GM18870 (cell line): Measurements from ENCODE around the gene LETM1.

Experiments
- ATAC-seq: cut with Tn5 transposase; IDR thresholded peaks from one replicate; pipeline ENCODE4 v1.9.1; 2021; ENCODE audit warnings: moderate library complexity; ENCODE audit not compliant: unreplicated experiment

The LETM1 gene

DNA sequence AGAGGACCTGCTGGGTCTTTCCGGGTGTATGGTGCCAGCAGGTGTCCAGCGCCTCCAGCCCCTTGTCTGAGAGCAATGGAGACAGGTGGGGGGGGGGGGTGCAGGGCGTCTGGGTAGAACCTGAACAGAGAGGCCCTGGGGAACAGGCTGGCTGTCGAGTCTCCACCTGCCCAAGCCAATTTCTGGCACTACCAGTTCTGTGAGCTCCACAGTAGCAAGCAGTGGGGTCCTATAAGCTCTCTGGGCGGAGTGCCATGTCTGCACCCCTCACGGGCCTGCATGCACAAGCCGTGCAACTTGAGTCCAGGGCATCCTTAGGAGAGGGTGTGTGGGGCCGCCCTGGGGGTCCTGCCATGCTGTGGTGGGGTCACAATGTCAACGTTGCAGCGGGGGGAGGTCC is 72.9 kb downstream of the LETM1 start:
- no peak for ATAC-seq

DNA sequence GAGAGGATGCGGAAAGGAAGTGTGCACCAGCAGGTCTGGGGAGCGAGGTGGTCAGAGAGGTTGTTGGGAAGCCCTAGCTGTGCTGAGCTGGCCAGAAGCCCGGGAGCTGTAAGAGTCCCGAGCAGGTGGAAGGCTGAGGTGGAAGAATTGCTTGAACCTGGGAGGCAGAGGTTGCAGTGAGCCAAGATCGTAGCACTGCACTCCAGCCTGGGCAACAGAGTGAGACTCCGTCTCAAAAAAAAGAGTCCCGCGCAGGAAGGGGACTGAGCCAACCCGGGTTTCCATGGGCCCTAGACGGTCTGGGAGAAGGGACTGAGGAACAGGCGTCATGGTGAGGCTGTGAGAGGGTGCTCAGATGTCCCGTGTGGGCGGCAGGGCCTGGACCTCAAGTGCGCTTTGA is 75.5 kb downstream of the LETM1 start:
- ATAC-seq = no peak

DNA sequence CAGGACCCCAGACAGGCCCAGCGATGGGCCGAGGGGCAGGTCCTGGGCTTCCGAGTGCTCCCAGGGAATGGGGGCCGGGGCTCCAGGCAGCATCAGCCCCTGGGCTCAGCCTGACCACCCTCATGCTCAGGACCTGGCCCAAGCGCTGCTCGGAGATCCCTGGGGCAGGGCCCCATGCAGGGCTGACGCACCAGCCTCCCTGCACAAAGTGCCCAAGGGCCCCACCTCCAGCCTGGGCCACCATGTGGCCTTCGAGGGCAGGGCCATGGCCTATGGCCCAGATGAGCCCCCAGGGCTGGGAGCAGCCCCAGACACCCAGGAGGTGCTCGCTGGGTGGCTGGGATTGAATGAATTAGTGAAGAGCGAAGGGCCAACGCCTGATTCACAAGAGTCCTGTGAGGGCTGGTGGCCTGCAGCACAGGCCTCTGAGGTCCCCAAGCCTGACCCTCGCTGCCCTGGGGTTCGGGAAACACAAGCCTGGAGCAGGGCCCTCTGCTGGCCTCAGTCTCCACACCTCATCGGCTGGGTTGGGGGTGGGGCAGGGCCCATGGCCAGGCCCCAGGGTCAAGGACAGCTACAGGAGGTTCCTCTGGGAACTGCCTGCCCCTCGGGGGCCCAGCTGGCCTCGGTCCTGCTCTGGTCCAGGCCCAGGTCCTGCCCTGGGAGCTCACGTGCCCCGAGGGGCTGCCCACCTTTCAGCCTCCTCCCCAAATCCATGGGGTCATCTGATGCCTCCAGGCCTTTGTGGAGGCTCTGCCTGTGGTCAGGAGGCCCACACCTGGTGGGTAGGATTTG is 76.2 kb downstream of the LETM1 start:
- ATAC-seq = no peak

DNA sequence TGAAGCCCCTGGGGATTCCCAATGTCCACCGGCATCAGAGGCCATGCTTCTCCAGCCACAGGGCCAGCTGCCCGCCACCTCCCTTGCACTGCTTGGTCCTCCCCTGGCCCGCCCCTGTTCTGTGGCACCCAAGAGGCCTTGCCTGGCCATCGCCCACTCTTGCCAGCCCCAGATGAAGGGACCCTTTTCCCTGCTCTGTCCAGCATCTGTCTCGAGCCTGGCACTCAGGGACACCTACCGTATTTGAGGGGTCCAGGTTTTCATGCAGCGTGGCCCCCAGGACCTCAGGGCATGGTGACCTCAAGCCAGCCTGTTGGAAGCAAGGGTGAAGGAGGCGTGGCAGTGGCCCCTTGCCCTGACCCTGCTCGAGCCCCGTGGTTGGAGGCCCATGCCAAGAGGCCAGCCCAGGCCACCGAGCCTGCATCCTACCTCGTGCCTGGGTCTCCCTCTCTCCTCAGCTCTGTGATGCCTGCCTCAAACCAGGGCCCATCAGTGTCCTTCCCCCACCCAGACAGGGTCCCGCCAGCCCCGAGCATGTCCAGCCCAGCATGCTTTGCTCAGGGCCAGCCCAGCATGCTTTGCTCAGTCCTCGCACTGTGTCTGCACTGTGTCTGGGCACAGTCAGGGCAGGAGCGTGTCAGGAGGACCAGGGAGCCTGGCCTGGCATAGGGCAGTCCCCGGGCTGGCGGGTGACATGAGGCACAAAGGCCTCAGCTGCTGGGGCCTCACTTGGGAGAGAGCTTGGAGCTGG is 77.1 kb downstream of the LETM1 start:
- ATAC-seq = no peak

DNA sequence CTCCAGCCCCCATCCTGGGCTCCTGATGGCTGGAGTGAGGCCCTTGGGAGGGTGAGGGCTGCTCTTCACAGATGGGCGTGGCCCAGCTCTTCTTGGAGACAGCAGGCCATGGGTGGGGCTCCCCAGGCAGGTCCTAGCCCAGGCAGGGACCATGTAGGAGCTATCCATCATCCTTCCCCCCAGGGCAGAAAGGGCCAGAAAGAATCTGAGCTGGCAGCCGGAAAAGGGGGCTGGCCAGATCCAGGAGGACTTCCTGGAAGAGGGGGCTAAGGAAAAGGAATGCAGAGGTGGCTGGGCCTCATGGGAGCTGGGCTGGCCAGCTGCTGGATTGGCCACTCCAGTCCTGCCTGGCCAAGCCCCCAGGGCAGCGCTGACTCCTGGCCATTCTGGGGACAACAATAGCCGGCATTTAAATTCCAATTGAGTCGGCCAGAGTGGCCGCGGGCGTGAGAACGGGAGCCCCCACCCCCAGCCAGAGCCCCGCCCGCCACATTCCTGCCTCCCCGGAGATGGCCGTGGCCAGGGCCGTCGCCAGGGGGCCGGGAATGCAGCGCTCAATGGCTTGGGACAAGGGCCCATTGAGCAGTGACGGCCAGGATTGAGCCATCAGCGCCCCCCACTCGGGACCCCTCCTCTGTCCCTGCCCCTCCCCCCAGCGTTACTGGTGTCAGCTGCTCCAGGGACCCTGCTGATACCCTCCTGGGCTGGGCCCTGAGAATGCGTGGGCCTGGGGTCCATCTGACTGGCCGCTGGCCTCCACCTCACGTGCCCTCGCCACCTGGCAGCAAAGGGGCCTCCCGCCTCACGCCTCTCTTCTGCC is 77.9 kb downstream of the LETM1 start:
- ATAC-seq = no peak

DNA sequence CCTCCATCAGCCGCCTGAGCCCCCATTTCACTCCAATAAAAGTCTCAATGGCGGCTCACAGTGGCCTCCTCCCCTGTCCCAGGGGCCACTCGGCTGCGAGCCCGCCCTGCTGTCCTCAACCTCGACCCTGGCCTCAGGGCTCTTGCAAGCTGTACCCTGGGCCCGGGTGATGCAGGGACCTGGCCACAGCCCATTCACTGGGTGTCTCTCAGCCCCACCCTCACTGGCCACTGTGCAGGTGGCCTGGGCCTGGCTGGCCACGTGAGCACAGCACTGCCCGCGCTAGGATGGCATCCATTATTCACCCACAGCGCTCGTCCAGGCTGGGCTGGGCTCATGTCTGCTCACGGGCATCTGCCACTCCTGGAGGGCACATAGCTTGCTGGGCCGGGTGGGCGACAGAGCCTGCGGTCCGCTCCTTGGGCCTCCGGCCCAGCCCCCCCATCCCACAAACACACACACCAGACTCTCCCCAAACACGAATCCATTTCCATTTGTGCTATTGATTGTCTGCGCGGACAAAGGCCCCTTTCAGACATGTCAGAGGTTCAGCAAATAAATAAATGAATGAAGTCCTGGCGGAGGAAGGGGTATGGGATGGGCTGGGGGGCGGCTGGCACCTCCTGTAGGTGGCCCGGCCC is 79.3 kb downstream of the LETM1 start:
- no peak for ATAC-seq

DNA sequence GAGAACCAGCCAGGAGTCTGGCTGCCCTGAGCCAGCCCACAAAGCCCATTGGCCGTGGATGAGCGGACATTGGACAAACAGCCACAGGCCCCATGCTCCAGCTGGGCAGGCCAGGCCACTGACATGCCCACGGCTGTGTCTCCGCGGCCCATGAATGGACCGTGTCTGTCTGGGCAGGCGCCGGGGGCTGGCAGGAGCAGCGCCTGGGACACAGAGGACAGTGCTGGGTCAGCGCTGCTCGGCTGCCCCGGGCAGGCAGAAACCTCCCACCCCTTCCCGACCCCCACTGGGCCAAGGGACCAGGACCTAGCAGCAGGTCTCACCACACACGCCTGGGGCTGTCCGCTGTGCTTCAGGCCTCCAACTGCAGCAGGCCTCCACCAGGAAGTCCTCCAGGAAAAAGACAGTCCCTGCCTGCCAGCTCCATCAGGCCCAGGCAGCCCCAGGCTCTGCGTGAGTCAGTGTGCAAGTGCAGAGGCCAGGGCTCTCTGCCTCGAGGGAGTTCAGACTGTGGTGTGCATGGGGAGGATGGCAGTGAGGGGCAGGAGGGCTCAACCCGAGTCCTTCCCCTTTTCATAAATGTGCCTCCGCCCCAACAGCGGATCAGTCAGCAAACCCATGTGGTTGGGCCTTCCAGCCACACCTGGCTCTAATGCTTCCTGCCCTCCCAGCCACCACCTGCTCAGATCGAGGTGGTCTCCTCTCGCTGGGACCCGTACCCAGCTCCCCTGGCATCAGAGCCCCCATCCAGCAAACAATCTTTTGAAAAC is 80.0 kb downstream of the LETM1 start:
- ATAC-seq = no peak

DNA sequence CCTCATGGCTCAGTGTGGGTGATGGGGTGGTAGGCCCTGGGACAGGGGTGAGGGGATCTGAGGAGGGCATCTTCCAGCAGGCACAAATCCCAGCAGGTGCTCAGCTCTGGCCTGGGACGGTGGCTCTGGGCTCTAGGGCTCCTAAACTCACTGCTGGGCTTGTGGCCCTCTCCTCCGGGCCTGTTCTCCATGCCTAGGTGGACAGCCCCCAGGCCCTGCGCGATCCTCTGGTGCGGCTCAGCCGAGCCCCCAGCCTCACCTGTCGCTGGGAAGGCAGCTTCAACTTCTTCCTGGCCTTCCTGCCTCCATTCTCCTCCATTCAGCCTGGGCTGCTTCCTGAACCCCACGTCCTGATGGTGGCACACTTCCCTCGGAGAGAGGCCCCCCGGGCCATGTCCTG is 82.2 kb downstream of the LETM1 start:
- no peak for ATAC-seq

DNA sequence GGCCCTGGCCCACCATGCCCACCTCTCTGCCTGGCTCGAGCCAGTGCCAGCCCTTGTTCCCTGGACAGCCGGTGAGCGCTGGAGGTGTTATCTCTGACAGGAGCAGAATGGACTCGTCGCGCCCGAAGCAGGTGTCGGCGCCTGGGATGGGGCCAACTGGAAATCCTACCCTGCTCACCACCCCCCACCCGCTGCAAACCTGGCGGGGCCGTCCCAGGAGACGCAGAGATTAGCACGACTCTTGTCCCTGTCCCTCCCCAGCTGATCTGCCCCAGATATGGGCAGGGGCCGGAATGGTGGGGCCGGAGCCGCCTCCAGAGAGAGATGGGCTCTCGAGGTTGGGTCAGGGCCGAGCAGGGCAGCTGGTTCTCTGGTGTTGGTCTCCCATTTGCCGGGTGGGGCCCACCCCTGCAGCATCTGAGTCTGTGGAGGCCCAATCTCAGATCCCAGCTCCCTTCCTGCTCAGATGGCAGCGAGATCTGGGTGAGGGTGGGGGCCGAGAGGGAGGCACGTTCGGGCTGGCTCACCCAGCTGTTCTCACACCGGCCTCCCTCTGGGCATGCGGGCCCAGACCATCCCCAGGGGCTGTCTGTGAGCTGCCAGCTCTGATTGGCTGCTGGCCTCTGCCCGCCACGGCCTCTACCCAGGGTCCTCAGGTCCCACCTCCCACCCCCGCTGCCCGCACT is 83.0 kb downstream of the LETM1 start:
- ATAC-seq = no peak

DNA sequence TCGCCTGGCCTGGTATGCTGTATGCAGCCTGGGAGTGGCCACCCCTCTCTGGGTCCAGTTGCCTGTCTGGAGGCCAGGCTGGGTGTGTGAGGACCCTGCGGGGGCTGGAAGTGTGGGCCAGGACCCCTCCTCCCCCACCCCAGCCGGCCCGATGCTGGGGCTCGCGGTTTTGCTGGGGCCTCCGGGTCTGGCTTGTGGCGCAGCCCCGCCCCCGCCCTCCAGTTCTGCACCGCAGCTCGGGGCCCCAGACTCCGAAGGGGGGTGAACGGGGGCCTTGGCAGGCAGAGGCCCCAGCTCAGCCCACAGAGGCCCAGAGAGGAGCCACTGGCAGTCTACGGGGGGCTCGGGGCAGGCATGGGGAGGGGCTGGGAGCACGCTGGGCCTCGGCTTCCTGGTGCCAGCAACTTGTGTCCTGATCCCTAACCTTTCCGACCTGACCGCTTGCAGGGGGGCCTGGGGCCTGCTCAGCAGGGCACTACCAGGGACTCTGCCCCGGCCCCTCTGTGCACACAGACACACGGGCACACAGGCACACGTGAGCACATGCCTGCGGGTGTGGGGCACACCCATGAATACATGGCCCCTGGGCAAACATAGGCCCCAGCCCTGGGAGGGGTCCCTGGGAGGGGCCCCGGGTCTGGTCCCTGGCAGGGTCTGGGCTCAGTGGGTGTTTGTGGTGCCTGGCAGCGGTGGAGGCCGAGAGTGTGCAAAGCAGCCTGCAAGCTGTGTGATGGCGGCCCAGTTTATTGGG is 84.2 kb downstream of the LETM1 start:
- no peak for ATAC-seq

DNA sequence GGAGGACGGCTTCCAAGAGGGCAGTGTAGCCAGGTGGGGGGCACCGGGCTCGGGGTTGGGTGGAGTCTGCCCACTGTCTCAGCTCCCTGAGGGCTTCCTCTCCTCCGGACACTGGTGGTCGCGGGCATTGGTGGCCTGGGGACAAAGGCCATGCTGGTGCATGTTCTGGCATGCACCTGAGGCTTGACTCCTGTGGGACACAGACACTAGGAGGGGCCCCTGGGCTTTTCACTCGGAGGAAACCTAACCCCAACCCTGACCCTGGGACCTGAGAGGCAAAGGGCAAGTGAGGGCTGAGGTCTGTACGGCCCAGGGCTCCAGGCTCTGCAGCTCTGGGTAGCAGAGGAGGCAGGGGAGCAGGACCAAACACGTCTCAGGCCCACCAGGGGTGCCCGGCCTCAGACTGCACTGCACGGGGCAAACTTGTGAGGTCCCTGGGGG is 85.1 kb downstream of the LETM1 start:
- ATAC-seq = no peak

DNA sequence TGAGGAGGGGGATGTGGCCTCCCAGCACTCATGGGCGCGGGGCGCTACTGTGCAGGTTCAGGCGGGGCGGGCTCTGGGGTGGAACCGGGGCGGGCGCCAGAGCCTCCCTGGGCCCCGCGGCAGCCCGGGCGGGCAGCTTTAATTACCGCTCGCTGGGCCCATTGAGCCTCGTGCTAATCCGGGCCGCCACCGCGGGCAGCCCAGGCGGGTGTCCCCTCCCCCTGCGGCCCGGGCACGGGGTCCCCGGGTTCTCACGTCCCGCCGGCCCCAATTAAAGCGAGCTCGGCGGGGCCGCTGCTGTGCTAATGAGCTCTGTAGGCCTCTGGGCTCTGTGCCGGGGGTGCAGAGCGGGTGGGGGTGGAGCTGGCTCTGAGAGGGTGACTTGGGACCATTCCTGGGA is 85.7 kb downstream of the LETM1 start:
- ATAC-seq = no peak

DNA sequence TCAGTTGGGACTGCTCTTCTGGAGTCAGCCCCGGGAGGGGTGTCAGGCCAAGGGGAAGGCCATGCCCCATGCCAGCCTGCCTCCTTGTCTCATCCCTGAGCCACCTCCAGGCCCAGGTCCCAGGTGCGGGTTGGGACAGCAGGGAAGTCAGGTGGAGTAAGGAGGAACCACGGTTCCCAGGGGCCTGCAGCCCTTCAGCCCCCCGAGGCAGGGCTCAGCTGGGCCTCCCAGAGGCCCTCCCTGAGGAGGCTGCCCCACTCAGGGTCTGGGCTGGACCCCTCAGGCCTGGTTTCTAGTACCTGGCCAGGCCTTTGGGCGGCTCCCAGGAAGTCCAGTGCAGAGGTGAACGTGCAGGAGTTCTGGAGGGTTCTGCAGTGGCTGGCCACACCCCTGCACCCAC is 86.3 kb downstream of the LETM1 start:
- ATAC-seq = no peak

DNA sequence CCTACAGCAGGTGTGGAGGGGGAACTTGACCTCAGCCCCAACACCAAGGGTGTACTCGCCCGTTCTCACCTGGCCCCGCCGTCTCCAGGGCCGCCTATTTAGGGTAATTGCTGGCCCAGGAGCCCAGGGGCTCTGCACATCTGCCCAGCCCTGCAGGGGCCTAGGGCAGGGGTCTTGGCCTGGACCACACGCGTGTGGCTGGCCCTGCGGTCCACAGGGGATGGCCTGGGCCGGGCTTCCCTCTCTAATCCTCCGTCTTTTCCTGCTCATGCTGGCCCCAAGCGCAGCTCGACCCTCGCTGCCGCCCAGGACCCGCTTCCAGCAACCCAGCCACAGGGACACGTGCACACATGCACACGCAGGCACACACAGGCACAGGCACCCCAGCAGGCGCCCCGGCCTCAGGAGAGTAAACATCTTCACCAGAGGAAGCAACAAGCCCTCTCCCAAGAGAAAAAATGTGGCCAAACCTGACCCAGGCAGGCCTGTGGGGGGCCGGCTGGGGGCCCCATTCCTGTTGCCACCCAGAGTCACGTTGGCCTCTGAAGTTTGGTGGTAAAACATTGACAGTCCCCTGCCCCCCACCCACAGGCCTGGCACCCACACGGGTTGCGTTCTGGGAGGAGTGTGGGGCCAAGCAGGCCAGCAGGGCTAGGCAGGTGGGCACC is 87.5 kb downstream of the LETM1 start:
- ATAC-seq = no peak

DNA sequence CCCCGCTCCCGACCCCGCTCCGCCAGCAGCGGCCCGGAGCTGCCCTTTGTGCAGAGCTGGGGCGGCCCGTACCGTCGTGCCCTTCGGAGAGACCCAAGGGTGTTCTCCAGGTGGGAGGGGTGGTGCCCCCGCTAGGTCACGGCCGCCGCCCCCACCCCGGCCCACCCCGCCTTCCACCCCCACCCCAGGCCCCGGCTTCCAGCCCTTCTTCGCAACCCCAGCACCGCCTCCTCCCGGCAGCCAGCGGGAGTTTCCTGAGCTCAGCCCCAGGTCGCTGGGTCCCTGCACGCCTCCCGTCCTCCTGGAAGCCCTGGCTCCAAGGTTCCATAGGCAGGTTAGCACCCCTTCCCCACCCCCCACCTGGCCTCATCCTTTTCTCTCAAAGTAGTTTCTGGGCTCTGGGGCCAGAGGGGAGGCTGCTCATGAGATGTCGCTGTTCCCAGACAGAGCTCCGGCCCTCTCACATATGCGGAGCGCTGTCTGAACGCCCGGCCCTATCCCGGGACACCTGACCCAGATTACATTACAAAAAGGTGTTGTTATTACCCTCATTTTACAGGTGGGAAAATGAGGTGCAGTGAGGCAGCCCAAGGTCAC is 88.1 kb downstream of the LETM1 start:
- ATAC-seq = no peak

DNA sequence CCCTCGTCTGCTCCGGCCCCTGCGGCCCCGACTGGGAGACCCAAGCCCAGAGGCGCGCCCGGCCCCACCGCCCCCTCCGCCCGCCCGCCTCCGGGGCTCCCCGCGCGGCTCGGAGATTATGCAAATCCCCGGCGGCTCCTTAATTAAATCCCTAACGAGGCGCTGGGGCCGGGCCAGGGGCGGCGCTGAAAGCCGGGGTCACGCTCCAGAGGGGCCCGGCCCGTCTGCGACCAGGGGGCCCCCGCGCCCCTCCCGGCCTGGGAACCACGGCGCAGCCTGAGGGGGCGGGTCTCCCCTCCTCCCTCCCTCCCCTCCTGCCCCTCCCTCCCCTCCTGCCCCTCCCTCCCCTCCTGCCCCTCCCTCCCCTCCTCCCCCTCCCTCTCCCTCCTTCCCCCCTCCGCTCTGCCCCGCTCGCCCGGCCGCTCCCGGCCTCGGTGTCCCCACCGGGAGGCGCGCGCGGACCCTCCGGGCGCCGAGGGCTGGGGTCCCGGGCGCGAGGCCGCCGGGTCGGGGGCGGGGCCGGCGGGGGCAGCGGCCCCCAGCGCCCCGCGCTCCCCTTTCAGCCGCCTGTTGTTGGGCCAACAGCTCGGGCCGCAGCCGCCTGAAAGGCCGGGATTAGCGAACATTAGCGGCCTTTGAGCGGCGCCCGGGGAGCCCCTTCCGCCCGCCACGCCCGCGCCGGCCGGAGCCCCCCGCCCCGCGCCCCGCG is 88.7 kb downstream of the LETM1 start:
- ATAC-seq = no peak
